HG03095 (cell line): ENCODE measurements around the gene MBOAT7.
A peak's percentile ranks its signal among the peaks of the same experiment; 100 is the strongest.

Source experiments
- ATAC-seq: cut with Tn5 transposase; IDR thresholded peaks from one replicate; pipeline ENCODE4 v1.9.1; 2021; ENCODE audit warnings: moderate library complexity; ENCODE audit not compliant: unreplicated experiment

Gene MBOAT7

DNA sequence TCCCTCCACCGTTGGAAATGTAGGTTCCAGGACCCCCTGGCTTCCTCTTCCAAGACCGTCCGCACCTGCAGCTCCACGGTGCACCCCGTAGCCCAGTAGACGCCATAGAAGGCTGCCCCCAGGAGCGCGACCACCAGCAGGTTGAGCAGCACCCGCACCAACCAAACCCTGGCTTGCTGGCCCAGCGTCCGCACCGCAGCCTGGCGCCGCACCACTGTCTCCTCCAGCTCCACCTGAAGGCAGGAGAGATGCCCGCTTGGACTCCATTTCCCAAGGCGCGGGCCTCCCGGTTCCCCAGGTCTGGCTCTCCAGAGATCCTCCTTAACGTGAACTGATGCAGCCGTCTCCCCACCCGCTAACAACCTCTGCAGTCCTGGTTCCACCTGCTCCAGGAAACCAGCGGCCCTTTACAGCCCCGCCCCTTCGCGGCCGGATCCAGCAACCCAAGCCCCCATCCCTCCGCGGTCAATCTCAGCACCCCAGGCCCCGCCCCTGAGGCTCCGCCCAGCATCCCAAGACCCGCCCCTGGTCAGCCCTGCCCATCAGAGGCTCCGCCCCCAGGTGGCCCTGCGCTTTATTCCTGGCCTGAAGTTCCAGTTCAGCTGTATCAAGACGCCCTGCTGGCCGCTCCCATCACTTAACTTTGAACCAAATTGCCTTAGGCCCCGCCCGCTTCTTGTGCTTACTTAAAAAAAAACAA, 24.9 kb downstream of the MBOAT7 start:
- no peak for ATAC-seq

DNA sequence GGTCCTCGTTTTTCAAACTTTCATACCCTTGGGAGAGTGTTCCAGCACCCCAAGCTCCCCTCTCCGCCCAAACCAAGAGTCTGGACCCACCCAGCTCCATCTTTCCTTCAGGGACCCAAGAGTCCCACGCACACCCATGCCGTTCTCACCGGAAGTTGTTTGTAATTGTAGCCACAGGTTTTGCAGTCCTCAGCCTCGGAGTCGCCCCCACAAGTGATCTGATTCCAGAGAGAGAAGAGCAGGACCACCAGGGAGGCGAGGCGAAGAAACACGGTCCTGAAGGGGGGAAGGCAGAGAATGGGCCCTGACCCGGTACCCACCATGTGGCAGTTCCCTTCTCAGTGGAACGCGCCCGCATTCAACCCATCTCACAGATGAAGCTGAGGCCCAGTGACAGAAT, 26.5 kb downstream of the MBOAT7 start:
- ATAC-seq = no peak

DNA sequence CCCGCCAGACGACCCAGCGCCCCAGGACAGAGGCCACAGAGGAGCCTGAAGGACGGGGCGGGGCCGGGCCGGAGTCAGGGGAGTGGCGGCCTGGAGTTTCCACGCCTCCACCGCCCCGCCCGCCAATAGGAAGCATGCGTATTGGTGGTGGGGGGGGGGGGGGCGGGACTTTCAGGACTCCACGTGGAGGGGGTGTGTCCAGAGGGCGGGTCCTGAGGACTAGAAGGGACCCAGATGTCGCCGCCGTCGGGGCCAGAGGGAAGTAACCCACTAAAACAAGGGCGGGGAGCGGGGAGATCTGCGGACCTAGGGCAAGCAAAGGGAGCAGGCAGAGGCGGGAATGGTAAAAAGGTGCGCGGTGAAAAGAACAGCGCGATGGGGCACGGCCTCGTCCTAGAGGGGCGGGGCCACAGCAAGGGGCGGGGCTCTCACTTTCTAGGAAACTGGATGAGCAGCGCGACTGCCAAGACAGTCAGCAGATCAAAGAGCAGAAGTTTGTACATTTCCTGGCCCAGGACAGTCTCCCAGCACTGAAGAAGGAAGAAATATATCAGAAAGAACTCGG, 27.1 kb downstream of the MBOAT7 start:
- ATAC-seq = no peak

DNA sequence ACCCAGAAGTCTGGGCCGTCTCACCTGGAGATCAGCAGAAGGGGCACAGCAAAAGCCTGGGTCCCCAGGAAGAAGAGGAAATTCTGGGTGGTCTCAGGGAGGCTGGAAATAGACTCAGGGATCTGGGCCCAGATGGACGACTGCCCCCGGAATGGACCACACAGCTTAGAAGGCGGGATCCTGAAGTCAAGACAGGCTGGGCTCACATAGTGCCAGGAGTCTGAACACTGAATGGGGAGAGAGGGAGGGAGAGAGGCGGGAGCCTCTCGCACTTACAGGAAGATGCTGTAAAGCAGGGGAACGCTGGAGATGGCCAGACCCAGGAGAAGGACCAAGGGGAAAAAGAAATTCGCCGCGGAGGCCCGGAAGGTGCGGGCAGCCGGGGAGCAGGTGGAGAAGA, 28.5 kb downstream of the MBOAT7 start:
- ATAC-seq = no peak

DNA sequence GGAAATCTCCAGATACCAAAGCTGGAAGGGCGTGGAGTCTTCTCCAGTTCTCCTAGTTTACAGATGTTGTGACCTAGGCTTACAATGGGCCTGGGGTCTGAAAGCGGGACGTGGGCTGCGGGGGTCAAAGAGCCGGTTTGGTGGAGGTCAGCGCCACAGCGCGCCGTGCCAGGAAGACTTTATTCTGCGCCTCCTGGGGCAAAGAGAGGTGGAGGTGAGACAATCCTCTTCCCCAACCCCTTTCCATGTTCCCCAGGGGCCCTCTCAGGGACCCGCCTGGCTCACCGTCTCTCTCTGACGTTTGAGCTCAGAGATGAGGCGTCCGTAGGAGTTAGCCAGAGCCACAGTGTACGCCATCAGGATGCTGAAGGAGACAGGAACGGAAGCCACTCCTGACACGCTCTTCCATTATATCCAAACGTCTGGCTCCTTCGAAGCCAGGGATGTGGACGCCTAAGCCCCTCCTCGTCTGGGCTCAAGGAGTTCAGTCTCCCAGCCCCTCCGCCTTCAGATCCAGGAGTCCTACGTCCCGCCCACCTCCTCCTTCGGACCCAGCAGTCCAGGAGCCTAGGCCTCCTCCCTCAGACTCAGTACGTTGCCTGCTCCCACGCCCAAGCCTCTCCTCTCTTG, 29.1 kb downstream of the MBOAT7 start:
- ATAC-seq = peak; percentile 0

DNA sequence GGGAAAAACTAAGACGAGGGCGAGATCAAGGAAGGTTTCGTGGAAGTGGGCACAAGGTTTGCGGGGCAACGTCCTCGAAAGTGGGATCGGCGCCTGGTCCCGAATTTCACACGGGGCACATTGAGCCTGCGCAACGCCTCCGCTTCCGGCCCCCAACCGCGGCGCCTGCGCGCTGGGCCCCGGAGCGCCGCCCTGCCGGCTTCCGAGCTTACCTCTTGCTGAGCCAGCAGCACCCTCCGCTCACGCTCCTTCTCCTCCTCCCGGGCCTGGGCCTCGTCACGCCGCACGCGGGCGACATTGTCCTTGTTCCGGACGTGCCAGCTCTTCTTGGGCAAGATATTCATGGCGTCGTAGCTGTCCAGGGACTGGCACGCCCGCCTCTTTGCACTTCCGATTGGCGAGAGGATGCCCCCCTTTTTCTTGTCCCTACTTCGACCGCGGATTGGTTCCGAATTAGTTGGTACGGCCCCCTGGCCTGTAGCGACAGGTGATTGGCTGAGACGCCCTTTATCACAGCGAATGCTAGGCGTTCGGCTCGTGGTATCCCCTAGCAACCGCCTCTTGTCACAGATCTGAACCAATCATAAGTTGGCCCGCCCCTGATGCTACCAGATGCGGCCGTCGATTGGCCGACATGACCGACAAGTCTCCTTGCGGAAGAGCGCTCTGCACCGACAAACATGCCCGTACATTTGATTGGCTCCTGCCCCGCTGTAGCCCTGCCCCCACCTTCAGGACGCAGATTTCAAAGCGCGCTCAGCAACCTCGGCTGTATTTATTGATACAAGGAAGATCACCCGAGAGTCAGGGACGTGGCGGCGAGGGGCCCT, 29.8 kb downstream of the MBOAT7 start, which contains the start of gene LENG1:
LENG1 (minus strand) TSS at position 370 of the 830 bp plus-strand sequence; CDS start at position 344, 26 bp downstream.
- peak; percentile 84 for ATAC-seq

DNA sequence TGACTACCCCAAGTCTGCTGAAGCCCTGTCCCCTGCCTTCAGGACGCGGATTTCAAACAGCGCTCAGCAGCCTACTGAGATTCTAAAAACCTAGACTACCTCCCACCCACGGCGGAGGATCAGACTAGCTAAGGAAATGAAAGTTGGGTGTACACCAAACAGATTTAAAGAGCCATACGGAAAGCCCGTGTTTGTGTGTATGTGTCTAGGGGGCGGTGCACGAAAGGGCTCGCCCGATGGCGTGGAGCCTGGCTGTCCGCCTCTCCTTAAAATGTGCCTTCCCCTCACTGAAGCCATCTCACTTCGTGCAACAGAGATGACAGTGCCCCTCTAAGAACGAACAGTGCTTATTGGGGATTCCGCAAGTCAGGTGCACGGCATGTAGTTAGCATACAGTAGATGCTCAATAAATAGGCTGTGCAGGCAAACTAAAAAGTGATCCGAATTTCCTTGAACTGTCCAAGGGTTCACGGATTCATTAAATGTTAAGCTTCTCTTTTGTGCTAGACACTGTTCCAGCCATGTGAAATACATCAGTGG, 30.5 kb downstream of the MBOAT7 start:
- ATAC-seq = no peak

DNA sequence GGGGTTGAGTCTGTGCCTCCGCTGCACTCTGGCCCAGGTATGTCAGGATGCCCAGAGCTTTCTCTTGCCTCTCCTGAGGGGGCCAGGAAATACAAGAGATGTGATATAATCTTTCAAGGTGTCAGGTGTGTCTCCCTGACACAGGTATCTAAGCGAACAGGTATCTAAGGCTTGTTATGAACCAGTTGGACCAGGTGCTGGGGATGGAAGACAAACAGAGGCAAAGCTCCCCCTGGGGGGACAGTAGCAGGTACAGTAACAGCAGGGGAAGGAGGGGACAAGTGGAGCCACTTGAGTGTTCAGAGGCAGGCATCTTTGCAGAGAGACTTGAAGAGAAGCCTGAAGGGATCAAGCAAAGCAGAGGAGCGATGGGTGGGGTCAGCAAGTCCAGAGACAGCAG, 32.4 kb downstream of the MBOAT7 start:
- no peak for ATAC-seq

DNA sequence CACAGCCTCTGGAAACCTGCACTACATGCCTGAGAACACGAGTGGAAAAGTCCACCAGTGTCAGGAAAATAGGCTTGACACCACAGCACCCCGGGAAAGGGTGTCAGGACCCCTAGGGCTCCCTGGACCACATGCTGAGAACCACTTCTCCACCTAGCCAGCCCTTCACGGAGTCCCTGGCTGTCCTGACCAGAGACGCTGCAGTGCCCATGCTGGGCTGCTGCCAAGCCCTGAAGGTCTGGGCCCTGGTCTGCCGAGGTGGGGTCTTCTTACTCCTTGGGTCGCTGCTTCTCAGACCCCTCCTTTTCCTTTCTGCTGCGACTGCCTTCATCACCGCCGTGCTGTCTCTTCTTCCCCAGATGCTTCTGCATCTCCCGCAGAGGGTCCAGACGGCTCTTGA, 32.9 kb downstream of the MBOAT7 start:
- no peak for ATAC-seq

DNA sequence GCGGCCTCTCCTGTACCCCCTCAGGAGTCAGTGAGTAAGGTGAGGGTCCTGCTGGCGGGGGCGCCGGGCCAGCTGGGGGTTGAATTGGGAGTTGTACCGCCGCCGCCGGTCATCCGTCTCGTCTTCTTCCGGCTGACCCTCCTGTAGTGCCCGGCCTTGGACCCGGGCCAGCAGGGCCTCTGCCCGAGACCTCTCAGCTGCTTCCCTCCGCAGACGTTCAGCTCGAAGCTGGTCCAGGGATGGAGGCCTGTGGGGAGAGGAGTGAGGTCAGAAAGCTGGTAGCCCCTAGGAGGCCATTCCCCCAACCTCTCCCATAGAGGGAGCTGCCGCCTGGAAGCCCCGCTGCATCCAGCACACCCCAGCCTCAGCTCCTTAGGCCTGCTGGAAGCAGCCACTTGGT, 33.7 kb downstream of the MBOAT7 start:
- ATAC-seq = no peak

DNA sequence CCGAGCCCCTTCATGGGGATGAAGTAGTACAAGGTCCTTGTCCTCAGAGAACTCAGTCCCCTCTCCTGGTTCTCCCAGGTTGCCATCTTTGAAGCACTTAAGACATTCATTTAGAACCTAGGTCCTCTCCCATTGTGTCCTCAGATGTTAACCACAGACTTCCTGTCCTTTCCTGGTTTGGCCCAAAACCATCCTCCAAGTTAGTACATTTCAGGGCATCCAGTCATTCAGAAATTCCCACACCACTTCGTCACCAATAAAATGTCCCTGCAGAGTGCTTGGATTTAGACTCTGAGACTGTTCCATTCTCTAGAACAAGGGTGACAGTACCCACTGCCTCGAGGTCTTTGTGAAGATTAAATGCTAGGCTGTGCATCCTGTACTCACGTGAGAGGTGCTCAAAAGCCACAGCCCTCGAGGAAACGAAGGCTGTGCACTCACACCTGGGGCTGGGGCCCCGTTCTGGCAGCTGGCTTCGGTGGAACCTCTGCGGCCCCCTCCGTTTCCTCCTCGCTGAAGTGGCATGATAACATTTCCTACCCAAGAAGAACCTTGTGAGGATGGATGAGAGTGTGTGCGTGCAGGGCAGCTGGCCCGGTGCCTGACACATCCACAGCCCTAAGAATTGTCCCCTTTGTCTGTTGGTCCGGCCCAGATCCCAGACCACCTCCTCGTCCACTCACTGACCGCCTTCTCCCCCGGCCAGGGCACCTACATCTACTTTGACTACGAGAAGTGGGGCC, 34.6 kb downstream of the MBOAT7 start:
- ATAC-seq = no peak

DNA sequence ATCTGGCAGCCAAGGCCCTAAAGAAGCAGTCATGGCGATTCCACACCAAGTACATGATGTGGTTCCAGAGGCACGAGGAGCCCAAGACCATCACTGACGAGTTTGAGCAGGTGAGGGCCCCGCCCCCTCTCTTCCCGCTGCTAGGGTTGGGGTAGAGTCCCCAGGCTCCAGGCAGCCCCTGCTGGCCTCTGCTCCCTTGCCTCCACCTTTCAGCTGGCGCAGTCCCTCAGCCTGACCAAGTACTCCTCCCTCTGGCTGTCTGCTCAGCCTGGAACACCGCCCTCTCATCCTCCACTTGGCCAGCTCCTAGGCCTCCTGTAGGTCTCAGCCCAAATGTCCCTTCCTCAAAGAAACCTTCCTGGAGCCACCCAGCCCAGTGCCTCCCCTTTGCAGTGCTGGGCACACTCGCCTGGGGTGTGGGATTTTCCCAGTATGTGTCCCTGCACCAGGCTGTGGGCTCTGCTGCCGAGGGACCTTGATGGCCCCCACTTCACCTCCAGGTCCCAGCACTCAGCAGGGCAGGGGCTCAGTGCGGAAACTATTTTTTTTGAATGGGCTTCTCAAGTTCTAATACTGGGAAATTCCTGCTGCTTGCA, 35.6 kb downstream of the MBOAT7 start:
- no peak for ATAC-seq

DNA sequence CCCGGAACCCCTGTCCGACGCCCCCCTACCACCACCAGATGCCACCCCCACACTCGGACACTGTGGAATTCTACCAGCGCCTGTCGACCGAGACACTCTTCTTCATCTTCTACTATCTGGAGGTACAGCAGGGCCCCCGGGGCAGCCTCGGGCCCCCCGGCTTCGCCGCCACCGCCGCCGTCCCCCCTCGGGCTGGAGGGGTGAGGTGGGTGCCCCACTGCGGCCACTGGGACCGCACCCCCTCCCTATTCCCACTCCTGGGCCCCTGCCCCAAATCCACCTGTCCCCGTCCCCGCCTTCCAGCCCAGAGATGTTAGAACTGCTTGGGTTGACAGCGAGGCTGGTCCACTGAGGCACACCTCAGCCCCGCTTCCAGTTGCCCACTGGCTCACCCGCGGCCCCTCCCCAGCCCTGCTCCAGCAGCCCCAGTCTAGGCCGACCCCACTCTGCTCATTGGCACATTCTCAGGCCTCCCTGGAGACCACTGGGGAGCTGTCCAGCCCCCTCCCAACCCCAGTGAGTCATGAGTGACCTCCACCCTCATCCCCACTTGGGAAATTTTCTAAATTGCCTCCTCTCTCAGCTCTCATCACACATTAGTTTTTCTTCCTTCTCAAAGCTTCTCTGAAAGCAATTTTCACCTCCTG, 36.4 kb downstream of the MBOAT7 start:
- no peak for ATAC-seq

DNA sequence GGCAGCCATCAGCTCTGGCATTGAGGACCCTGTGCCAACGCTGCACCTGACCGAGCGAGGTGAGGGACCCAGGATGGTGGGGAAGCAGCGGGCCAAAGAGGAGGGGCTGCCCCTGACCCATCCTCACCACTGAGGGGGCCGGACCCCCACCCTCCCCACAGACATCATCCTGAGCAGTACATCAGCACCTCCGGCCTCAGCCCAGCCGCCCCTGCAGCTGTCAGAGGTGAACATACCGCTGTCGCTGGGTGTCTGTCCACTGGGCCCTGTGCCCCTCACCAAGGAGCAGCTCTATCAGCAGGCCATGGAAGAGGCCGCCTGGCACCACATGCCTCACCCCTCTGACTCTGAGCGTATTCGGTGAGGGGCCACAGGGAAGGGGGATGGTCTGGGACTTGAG, 37.1 kb downstream of the MBOAT7 start:
- ATAC-seq = no peak

DNA sequence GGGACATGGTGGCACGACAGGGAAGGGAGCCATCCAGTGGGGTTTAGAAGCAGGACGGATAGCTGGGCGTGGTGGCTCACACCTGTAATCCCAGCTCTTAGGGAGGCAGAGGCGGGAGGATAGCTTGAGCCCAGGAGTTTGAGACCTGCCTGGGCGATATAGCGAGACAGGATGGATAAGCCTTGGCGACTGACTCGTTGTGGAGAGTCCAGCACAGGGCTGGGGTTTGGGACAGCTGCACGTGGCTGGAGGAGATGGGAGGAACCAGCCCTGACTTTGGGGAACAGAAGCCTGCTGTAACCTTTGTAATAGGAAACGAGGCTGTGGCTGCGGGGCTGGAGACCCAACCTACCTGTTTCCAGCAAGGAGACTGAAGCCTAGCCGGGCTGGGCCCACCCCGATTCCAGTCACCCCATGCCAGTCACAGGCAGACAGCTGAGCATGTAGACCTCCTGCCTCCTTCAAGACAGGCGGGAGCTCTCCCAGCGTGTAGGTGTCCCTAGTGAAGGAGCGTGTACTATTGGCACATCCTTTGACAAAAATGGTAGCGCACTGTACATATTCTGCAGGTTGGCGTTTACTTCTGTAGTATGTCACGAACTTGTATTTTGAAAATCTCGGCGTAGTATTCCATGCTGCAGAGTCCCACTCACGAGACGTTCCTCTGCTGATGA, 37.9 kb downstream of the MBOAT7 start:
- ATAC-seq = no peak

DNA sequence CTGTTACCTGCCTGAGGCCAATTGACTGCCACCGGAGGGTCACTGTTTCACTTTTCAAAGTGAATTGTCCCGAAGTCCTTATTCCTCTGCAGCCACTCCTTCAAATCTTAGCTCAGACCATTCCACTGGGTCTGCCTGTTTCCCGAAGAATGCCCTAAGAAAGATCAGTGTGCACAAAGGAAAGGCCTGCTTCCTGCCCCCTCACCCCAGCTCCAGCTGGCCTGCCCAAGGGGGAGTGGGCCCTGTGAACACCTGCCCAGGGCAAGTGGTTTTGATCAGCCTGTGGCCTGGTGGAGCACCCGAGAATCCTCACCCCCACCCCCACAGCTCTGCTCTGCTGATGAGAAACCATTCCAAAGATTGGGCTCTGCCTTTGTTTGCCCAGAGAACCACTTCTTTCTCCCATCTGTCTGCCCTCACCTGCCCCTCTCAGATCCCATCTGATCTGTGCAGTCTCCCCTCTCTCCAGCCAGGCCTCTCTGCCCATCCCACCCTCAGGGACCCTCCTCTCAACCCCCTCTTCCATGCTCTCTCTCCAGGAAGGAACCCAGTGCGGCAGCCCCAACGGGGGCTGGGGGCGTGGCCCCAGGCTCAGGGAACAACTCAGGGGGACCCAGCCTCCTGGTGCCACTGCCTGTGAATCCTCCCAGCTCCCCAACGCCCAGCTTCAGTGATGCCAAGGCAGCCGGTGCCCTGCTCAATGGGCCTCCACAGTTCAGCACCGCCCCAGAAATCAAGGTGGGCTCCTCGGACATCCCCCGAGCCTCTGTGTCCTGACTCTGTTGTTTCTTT, 40.2 kb downstream of the MBOAT7 start:
- ATAC-seq = no peak

DNA sequence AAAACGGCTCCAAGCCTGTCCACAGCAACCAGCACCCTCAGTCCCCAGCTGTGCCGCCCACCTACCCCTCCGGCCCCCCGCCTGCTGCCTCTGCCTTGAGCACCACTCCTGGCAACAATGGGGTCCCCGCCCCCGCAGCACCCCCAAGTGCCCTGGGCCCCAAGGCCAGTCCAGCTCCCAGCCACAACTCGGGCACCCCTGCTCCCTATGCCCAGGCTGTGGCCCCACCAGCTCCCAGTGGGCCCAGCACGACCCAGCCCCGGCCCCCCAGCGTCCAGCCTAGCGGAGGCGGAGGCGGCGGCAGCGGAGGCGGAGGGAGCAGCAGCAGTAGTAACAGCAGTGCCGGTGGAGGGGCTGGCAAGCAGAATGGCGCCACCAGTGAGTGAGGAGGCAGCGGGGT, 41.2 kb downstream of the MBOAT7 start:
- ATAC-seq = no peak

DNA sequence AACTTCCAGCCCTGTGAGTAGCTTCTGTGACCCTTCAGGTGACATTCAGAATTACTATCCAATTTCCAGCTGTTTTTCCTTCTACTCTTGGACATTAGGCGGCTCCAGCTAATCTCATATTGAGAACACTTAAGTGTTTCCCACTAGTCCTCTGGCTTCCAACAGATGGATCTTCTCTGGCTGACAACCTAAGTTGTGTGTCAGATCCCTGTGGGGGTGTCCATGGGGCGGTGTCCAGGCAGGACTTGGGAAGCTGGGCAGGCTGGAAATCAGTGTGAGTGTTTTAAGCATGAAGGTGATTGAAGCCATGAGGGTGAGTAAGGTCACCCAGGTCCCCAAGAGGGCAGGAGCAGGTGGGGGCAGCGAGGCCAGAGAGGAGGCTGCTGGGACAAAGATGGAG, 41.7 kb downstream of the MBOAT7 start:
- no peak for ATAC-seq
